Measurements from ENCODE around the gene KRT38.
"Not testable (repeated sequence)": the region's sequence is repeated elsewhere in the genome, so short reads cannot be mapped to it uniquely, and the experiment has no call there.

Gene KRT38

DNA sequence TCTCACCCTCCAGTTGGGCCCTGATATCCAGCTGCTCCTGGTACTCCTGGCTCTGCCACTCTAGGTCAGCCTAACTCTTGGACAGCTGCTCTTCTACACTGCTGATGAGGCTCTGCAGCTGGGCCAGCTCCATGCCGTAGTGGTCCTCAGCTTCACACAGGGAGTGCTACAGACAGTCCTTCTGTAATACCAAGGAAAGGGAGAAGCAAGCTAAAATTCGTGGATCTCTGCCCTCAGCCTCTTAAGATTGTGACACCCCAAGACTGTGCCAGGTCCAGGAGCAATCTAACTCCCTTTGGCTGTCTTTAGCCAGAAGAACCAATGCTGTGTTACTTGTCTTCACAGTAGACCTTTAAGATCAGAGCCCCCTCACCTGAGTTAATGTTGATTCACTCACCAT, 7.7 kb upstream of the KRT38 start:
- H3K4me1 ChIP-seq (ENCODE audit: insufficient read depth, low read length), result no peaks in the 10 kb centered on the region
- H3K9me3 ChIP-seq (ENCODE audit: control insufficient read depth, insufficient read depth, low read length), result peaks cover 2% of the 10 kb centered on the region
- H3K9ac ChIP-seq (ENCODE audit: low read depth, low read length), result no peak overlapping the region
- H3K36me3 ChIP-seq (ENCODE audit: insufficient read depth, low read length), result no peaks in the 10 kb centered on the region

DNA sequence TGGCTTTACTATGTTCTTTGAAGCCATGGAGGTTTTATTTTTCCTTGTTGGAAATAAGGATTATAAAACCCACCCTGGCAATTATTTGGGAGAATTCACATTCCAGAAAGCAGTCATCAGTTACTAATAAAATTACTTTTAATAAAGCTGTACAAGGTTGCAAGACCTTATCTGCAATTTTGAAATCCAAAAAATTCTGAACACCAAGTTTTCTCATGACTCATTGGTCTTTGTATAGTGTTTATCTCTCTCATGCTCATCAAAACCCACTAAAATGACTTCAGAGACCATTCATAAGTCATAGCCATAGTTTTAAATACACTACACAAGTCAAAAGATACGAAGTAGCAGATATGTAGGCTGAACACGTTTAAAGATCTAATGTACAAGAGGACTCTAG, 6.0 kb upstream of the KRT38 start:
- no peaks in the 10 kb centered on the region for H3K36me3 ChIP-seq (ENCODE audit: insufficient read depth, low read length)
- no peak overlapping the region for H3K9ac ChIP-seq (ENCODE audit: low read depth, low read length)
- H3K9me3 ChIP-seq (ENCODE audit: control insufficient read depth, insufficient read depth, low read length), result peaks cover 2% of the 10 kb centered on the region
- no peaks in the 10 kb centered on the region for H3K4me1 ChIP-seq (ENCODE audit: insufficient read depth, low read length)

DNA sequence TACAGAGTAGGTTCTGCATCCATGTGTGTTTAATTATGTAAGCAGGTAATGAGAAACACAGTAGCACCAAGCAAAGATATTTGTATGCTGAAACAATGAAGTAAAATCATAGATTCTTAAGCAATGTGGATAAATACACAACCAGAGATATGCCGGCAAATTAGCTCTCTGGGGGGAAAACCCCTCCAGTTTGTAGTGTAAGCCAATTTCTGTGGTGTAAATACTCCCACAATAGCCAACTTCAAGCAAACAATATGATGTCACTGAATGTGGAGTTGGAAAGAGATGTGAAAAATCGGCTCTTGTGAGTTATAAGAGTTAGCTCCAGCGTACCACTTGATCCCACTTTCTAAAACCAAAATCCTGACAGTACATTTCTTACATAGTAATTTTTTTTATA, 3.9 kb upstream of the KRT38 start:
- H3K4me1 ChIP-seq (ENCODE audit: insufficient read depth, low read length), result no peaks in the 10 kb centered on the region
- H3K9ac ChIP-seq (ENCODE audit: low read depth, low read length), result no peak overlapping the region
- no peaks in the 10 kb centered on the region for H3K36me3 ChIP-seq (ENCODE audit: insufficient read depth, low read length)
- no peaks in the 10 kb centered on the region for H3K9me3 ChIP-seq (ENCODE audit: control insufficient read depth, insufficient read depth, low read length)

DNA sequence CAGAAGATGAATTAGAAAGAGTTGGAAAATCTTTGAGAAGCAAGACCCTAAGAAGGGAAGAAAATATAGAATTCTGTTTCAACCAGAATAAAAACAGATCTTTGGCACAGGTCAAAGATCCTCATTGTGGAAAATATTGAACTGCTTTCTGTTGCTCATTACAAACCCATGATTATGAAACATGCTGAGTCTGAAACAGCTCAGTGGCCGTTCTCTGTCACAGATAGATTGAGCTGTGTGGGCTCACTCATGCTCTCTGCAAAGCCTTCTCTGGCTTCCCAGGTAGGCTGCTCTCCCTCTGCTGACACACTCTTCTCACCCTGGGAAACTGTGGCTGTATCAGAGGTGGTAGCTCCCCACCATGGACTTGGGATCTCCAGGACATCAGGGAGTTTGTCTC, 3.4 kb upstream of the KRT38 start:
- H3K9me3 ChIP-seq (ENCODE audit: control insufficient read depth, insufficient read depth, low read length), result no peaks in the 10 kb centered on the region
- H3K4me1 ChIP-seq (ENCODE audit: insufficient read depth, low read length), result no peaks in the 10 kb centered on the region
- no peak overlapping the region for H3K9ac ChIP-seq (ENCODE audit: low read depth, low read length)
- no peaks in the 10 kb centered on the region for H3K36me3 ChIP-seq (ENCODE audit: insufficient read depth, low read length)

DNA sequence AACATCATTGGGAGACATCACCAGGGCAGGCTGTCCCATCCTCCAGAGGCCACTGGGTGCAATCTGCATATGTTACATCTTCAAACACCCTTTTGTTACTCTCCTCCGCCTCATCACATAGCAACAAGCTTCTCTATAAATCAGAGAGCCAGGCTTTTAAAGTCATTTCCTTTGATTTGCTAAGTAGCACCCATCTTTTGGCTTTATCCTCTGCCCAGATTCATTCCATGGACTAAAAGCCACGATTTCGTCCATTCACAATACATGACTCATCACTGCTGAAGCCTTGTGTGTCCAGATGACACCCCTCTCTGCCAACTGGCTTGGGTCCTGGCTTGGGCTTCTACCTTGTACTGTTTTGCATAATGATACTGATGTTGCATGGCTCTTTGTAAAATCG, 2.0 kb upstream of the KRT38 start:
- no peaks in the 10 kb centered on the region for H3K36me3 ChIP-seq (ENCODE audit: insufficient read depth, low read length)
- H3K9me3 ChIP-seq (ENCODE audit: control insufficient read depth, insufficient read depth, low read length), result no peaks in the 10 kb centered on the region
- H3K4me1 ChIP-seq (ENCODE audit: insufficient read depth, low read length), result no peaks in the 10 kb centered on the region
- no peak overlapping the region for H3K9ac ChIP-seq (ENCODE audit: low read depth, low read length)

DNA sequence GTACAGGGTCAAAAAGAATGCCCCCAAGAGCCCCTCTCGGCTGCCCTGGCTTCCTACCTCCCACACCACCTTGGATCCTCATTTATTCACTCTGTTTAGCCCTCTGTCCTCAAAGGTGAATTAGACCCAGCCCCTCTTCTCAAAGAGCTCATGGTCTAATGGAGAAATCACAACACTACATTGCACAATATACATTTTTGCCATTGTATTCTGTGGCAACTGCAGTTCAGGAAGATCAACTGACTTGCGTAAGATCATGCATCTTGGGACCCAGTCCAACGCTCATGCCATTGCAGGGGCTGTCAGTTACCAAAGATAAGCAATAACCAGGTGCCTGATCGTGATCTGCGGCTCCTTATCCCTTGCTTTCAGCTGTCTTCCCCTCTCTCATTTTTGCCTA, 1.4 kb downstream of the KRT38 start:
- Histone ChIP-seq H3K9ac (ENCODE audit: low read depth, low read length) (no peak overlapping the region), H3K9me3 (ENCODE audit: control insufficient read depth, insufficient read depth, low read length) (no peaks in the 10 kb centered on the region), H3K36me3 (ENCODE audit: insufficient read depth, low read length) (no peaks in the 10 kb centered on the region), H3K4me1 (ENCODE audit: insufficient read depth, low read length) (no peaks in the 10 kb centered on the region)

DNA sequence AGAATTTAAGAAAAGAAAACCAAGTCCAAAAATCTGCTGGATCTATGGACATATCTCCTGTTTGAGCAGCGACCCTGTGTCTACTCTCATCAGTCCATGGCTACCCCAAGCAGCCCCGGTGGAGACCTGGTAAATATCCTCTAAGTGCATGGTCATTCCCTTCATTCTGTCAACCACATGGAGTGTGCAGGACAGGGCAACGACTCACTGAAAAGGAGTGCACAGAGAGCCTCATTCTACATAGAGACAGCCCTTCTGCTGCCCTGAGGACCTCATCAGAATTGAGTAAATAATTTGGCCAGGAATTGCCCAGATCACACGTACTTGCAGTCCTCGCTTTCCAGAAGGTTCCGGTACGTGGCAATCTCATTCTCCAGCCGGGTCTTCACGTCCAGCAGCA, 3.0 kb downstream of the KRT38 start:
- Histone ChIP-seq H3K9ac (ENCODE audit: low read depth, low read length) (no peak overlapping the region), H3K36me3 (ENCODE audit: insufficient read depth, low read length) (no peaks in the 10 kb centered on the region), H3K4me1 (ENCODE audit: insufficient read depth, low read length) (no peaks in the 10 kb centered on the region), H3K9me3 (ENCODE audit: control insufficient read depth, insufficient read depth, low read length) (no peaks in the 10 kb centered on the region)

DNA sequence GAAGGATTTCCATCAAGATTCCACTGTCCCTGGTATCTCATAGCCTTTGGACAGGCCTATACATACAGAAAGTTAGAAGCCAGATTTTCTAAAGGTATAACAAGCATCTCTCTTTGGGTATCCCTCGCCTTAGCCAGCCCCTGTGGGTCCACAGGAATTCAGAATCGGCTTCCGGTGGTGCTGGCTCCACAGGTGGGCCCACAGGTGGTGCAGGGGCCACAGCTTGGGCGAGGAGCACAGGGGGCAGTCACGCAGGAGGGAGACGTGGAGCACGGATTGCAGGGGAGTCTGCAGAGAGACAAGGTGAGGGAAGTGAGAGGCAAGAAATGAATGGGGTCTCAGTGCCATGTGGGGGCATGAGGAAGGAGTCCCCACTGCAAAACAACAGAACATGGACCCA, 3.5 kb downstream of the KRT38 start:
- Histone ChIP-seq H3K4me1 (ENCODE audit: insufficient read depth, low read length) (no peaks in the 10 kb centered on the region), H3K9me3 (ENCODE audit: control insufficient read depth, insufficient read depth, low read length) (no peaks in the 10 kb centered on the region), H3K9ac (ENCODE audit: low read depth, low read length) (no peak overlapping the region), H3K36me3 (ENCODE audit: insufficient read depth, low read length) (no peaks in the 10 kb centered on the region)

DNA sequence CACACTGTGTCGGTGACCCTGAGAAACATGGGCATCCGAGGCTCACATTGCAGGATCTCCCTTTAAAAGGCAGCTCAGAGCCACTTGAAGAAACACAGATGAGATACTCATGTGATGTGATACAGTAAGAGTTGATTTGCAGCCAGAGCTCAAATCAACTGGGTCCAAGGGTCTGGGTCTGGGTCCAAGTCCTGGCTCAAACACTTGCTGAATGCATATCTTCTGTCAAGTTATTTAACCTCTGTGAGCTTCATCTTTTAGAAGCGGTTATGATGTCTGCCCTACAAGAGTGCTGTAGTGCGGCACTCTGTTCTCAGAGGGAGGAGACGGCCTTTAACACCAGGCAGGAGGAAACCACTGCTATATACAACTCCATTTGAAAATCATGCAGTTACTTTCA, 6.4 kb downstream of the KRT38 start:
- Histone ChIP-seq H3K36me3 (ENCODE audit: insufficient read depth, low read length) (no peaks in the 10 kb centered on the region), H3K4me1 (ENCODE audit: insufficient read depth, low read length) (no peaks in the 10 kb centered on the region), H3K9ac (ENCODE audit: low read depth, low read length) (no peak overlapping the region), H3K9me3 (ENCODE audit: control insufficient read depth, insufficient read depth, low read length) (no peaks in the 10 kb centered on the region)

DNA sequence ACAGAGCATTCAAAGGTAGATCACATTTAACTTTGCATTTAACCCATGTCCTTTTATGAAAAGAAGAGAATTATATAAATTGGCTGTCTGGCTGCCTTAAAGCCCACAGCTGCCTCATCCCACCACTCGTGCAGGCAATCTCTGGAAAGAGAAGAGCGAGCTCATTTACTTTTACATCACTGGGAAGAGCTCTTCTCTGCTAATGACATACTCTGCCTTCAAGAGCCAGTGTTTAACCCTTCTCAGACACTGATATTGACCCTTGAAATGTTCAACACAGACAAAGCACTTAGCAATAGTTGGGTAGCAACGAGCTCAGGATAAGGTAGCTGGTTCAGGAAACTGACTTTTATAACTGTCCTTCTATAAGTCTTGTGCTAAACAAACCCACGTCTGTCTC, 6.8 kb downstream of the KRT38 start:
- Histone ChIP-seq H3K36me3 (ENCODE audit: insufficient read depth, low read length) (no peaks in the 10 kb centered on the region), H3K9me3 (ENCODE audit: control insufficient read depth, insufficient read depth, low read length) (no peaks in the 10 kb centered on the region), H3K9ac (ENCODE audit: low read depth, low read length) (no peak overlapping the region), H3K4me1 (ENCODE audit: insufficient read depth, low read length) (no peaks in the 10 kb centered on the region)

DNA sequence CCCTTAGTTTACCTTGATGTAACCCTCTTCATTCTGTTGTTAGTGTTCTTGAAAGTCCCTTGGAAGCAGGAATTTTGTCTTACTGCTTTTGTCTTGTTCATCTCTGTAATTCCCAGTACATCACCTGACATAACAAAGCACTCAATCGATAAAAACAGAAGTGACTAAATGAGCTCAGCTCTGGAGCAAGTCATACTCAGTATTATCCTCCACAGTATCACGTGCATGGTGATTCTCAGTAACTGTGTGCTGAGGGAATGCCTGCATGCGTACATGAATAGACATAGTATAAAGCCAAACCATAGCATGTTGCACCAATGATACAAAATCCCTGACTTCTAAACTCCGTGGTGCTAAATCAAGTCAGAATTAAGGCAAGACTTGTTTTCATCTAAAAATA, 7.2 kb downstream of the KRT38 start:
- no peaks in the 10 kb centered on the region for H3K9me3 ChIP-seq (ENCODE audit: control insufficient read depth, insufficient read depth, low read length)
- no peaks in the 10 kb centered on the region for H3K36me3 ChIP-seq (ENCODE audit: insufficient read depth, low read length)
- H3K9ac ChIP-seq (ENCODE audit: low read depth, low read length), result no peak overlapping the region
- no peaks in the 10 kb centered on the region for H3K4me1 ChIP-seq (ENCODE audit: insufficient read depth, low read length)

DNA sequence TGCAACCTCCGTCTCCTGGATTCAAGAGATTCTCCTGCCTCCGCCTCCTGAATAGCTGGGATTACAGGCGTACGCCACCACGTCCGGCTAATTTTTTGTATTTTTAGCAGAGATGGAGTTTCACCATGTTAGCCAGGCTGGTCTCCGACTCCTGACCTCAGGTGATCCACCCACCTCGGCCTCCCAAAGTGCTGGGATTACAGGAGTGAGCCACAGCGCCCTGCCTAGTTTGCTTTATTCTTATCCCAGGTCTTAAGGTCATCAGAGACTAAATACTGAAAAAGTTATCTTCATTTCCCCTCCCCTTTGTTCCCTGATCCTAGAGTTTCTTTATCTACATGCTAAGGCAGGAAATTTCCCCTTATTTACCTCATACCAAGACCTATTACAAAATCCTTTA, 10.4 kb downstream of the KRT38 start:
- H3K4me1 ChIP-seq (ENCODE audit: insufficient read depth, low read length); H3K9ac ChIP-seq (ENCODE audit: low read depth, low read length); H3K9me3 ChIP-seq (ENCODE audit: control insufficient read depth, insufficient read depth, low read length): not testable (repeated sequence)

DNA sequence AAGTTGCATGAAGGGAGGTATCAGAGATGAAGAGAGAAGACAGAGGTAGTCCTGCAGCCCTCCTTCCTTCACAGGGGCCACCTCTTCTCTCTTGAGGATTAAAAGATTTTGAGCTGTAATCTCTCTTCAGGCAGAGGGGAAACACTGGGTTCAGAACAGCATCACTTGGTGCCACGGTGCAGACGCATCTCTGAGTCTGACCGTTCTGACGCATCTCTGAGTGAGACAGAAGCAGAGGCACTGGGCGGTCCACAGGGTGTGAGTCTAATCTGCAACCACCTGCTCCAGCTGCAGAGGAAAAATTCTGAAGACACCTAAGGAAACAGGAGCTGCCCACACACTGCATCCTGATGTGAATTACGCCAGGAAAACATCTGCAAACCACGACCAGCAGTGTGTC, 11.1 kb downstream of the KRT38 start:
- H3K9ac ChIP-seq (ENCODE audit: low read depth, low read length), result no peak overlapping the region
- no peaks in the 10 kb centered on the region for H3K9me3 ChIP-seq (ENCODE audit: control insufficient read depth, insufficient read depth, low read length)
- no peaks in the 10 kb centered on the region for H3K4me1 ChIP-seq (ENCODE audit: insufficient read depth, low read length)
- H3K36me3 ChIP-seq (ENCODE audit: insufficient read depth, low read length), result no peaks in the 10 kb centered on the region

More for the DNA sequence above, 10.4 kb downstream of the KRT38 start:
- H3K36me3 ChIP-seq (ENCODE audit: insufficient read depth, low read length), result not testable (repeated sequence)

DNA sequence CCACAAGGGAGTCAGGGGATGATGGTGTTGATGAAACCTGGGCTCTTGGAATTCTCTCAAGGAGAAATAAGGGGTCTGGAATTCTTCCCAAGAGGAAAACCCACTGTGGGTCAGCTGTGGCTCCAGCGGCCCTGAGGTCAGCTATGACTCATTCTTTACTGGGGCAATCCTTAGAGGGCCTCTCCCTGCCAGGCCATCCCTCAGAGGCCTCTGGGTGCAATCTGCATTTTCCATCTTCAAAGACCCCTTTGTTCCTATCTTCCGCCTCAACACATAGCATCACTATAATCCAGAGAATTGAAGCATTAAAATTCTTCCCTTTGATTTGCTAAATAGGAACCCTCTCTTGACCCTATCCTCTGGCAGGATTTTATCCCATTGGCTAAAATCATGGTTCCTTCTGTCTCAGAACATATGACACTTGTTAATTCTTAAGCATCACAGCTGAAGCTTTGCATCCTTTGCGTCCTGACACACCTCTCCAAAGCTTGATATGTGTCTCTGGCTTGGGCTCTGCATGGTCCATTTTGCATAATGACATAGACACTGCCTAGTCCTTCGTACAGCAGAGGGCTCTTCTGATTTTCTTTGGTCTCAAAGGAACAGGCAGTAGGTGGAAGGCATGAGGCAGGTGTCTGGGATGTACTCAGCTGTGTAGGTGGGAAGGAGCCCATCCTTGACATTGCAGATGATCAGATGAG, 12.0 kb downstream of the KRT38 start:
- no peaks in the 10 kb centered on the region for H3K36me3 ChIP-seq (ENCODE audit: insufficient read depth, low read length)
- no peaks in the 10 kb centered on the region for H3K4me1 ChIP-seq (ENCODE audit: insufficient read depth, low read length)
- H3K9me3 ChIP-seq (ENCODE audit: control insufficient read depth, insufficient read depth, low read length), result no peaks in the 10 kb centered on the region
- no peak overlapping the region for H3K9ac ChIP-seq (ENCODE audit: low read depth, low read length)

DNA sequence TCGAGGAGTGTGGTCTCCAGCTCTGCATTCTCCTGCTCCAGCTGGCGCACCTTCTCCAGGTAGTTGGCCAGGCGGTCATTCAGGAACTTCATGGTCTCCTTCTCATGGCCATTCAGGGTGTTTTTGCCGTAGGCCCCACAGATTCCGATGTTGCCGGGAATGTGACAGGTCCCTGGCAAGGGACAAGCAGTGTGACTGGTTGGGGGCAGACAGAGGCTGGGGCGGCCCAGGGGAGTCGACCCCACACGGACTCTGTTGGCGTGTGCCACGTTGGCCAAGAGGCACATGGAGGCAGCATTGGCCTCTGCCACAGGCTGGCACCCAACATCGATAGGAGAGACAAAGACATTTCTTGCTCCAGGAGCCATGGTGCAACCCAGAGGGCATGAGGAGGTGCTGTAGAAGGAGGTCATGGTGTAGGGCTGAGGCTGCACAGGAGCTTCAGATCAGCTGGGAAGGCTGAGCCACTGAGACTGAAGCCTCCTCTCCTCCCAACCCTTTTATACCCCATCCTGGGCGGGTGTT, 16.6 kb downstream of the KRT38 start, which contains the start of gene KRT37:
TSS of gene KRT37 (minus strand) at position 475 of the 525 bp plus-strand sequence. CDS start at position 413, 62 bp downstream.
- Histone ChIP-seq H3K9me3 (ENCODE audit: control insufficient read depth, insufficient read depth, low read length) (no peaks in the 10 kb centered on the region), H3K36me3 (ENCODE audit: insufficient read depth, low read length) (no peaks in the 10 kb centered on the region), H3K4me1 (ENCODE audit: insufficient read depth, low read length) (no peaks in the 10 kb centered on the region), H3K9ac (ENCODE audit: low read depth, low read length) (no peak within 1 kb of the TSS)
